GM10266 (cell line): Measurements from ENCODE around the gene PNMA6E.

Experiments used
- DNase-seq: peaks from one replicate; pipeline ENCODE4 v3.0.0; 2012; ENCODE audit errors: extremely low spot score
- CTCF ChIP-seq: IDR thresholded peaks from 2 replicates; pipeline ENCODE4 v1.5.1; 2012; ENCODE audit warnings: mild to moderate bottlenecking, low read depth; ENCODE audit not compliant: control insufficient read depth, insufficient read depth; ENCODE audit errors: missing control alignments

The PNMA6E gene

DNA sequence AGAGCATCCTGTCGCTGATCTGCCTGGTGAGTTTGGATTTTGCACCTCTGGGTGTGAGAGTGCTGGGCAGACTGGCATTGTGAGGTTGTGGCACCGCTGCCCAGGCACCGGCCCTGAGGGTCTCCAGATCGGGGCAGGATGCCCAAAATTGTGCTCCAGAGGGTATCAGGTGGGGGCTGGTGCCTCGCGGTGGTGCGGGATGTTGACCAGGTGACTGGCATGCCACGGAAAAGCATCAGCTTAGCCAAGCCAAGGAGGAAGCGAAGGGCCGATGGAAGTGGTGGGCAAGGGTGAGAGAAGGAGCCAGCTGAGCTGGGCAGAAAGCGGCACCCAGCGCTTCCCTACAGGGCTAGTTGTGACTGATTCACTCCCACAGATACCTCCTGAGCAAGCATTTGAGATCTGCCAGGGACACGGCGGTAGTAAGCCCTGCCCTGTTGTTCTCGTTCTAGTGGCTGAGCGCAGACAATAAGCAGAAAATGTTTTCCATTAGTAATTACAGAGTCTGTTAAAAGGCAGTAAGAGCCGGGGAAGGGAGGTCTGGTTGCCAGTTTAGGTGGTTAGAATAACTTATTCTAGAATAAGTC is 10.9 kb upstream of the PNMA6E start:
- TF ChIP-seq CTCF, result no peak
- no peak for DNase-seq

- DNase-seq, result peak; percentile 65
These were observed 10.3 kb upstream of the PNMA6E start, which contains the start of gene ZFP92 for GRCh38 chrX:153411255-153411987. Gene ZFP92 (plus strand): TSS chrX:153411472. CDS start chrX:153418323, 6,851 bp downstream.

GRCh38 chrX:153410888-153411254 is 9.7 kb upstream of the PNMA6E start:
- DNase-seq, result no peak
- TF ChIP-seq CTCF, result no peak

More at GRCh38 chrX:153411255-153411987, 10.3 kb upstream of the PNMA6E start, which contains the start of gene ZFP92:
- TF ChIP-seq CTCF, result no peak

- no peak for DNase-seq
- TF ChIP-seq CTCF, result no peak
These were observed 9.2 kb upstream of the PNMA6E start for GRCh38 chrX:153410373-153410772.

- DNase-seq, result no peak
- TF ChIP-seq CTCF, result no peak
These were observed 8.4 kb upstream of the PNMA6E start for GRCh38 chrX:153409414-153410101.

DNA sequence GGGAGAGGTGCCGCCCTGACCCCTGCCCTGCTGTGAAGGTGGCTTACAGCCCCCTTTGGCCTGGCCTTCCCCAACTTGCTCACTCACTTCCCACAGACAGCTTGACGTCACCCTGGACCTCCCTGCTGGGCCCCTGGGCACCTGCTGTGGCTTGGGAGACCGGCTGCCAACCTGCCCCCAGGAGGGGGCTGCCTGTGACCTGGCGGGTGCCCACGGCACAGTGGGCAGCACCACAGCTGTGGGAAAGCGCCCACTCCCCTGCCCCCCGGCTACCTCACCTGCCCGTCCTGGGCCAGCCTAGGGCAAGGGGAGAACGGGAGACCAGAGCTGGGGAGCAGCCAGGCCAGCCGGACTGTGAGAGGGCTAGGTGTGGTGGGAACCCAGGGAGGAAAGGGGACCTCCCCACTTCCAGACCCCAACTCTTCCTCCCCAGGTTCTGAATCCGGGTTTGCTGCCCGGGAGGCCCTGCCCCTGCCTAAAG is 7.8 kb upstream of the PNMA6E start:
- no peak for DNase-seq

More for the DNA sequence above, 7.8 kb upstream of the PNMA6E start:
- no peak for TF ChIP-seq CTCF
